Measurements from ENCODE around the gene NMNAT3.

NMNAT3 gene

GRCh38 chr3:139518926-139519842 is 158.6 kb downstream of the NMNAT3 start:
- DNase-seq = no peak

- no peak for DNase-seq
These were observed 159.5 kb downstream of the NMNAT3 start for GRCh38 chr3:139518306-139518705.

GRCh38 chr3:139517321-139518065 is 160.3 kb downstream of the NMNAT3 start:
- DNase-seq = no peak

- no peak for DNase-seq
These were observed 163.0 kb downstream of the NMNAT3 start for GRCh38 chr3:139514741-139515140.

All from CD4-positive, alpha-beta T cell treated with Interleukin-17A for 4 hours (primary cell).